ENCODE data around the gene TSPAN14. TPM values are rescaled to one million over a fixed set of nuclear protein-coding genes. Genes with fewer than 3 reads are reported as not detected.

TSPAN14 gene
- polyA plus RNA-seq, 1 donor (not counting 4 experiments of a cell fraction or from before 2014, with no cell fraction given): 71.1 TPM

- H3K9me3 ChIP-seq (ENCODE audit: control insufficient read depth, low read depth, low read length): no peaks in the 10 kb centered on the region
- H2AFZ ChIP-seq (ENCODE audit: control insufficient read depth, low read length): no peak overlapping the region
- DNase-seq (ENCODE audit: low read depth, low spot score) (no peak), FAIRE-seq (no peak)
- peaks cover 63 to 79% of the 10 kb centered on the region in 2 experiments for H3K36me3 ChIP-seq (ENCODE audit: control insufficient read depth in 2 of 2, extremely low read depth in 1 of 2, insufficient read depth in 2 of 2, low read length in 2 of 2)
- H3K4me2 ChIP-seq (ENCODE audit: control insufficient read depth, extremely low read depth, insufficient read depth, low read depth, low read length): no peak overlapping the region
- H3K79me2 ChIP-seq (ENCODE audit: control insufficient read depth, insufficient read depth, low read length): peaks cover 24% of the 10 kb centered on the region
- H3K9me1 ChIP-seq (ENCODE audit: control insufficient read depth, extremely low read depth, insufficient read depth, low read length): no peaks in the 10 kb centered on the region
- no peak overlapping the region for H3K4me3 ChIP-seq (ENCODE audit: control insufficient read depth in 2 of 3, extremely low read depth in 1 of 3, insufficient read depth in 2 of 3, low read depth in 1 of 3, low read length in 3 of 3)
- no peak overlapping the region for H3K27ac ChIP-seq (ENCODE audit: control insufficient read depth, insufficient read depth, low read length)
- H3K4me1 ChIP-seq (ENCODE audit: control insufficient read depth, extremely low read depth, insufficient read depth, low read length): peaks cover 4% of the 10 kb centered on the region
- no peak for TF ChIP-seq EZH2 (IDR thresholded peaks at IDR 0.05; ENCODE audit: low read length)
- no peak for TF ChIP-seq CTCF (optimal IDR thresholded peaks at IDR 0.05 in 1 of 3, IDR thresholded peaks at IDR 0.05 in 1 of 3, conservative IDR thresholded peaks at IDR 0.05 in 1 of 3; ENCODE audit: extremely low read depth in 1 of 3, insufficient read depth in 2 of 3, low read length in 3 of 3)
- dilution Hi-C loops (cut with MboI; ENCODE audit: extremely low pct_ligation_motif_present, low sequenced_read_pairs): no loop called here
- no peaks in the 10 kb centered on the region for H3K27me3 ChIP-seq (ENCODE audit: control insufficient read depth, extremely low read depth, insufficient read depth, low read length)
- H4K20me1 ChIP-seq (ENCODE audit: control insufficient read depth, extremely low read depth, insufficient read depth, low read length): no peaks in the 10 kb centered on the region
- no peak overlapping the region for H3K9ac ChIP-seq (ENCODE audit: control insufficient read depth, extremely low read depth, insufficient read depth, low read length)
Observed at GRCh38 chr10:80515941-80516340, 61.8 kb downstream of the TSPAN14 start.

DNA sequence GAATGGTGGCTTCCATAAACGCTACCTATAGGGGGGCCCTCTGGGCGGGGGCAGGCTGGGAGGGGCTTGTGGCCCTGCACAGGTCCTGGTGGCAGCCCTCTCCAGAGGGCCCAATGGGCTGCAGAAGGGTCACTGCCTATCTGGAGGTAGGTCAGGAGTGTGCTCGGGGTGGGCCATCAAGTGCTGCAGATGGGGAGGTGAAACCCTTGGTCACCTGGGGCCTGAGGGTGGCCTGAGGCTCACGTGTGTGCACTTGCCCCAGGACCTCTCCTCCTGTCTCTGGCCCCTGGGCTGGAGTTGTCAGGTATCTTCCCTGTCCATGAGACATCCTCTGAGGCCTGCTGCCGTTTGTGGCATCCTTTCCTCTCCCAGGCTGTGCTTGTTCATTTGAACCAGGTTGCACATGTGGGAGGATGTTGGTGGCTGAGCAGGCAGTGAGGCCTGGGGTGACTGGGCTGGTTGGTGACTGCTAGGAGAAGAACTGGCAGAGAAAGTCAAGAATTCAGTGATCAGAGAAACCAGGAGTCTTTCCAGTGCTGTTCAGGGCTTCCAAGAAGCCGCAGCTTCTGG, 62.5 kb downstream of the TSPAN14 start:
- Histone ChIP-seq H4K20me1 (ENCODE audit: control insufficient read depth, extremely low read depth, insufficient read depth, low read length) (no peaks in the 10 kb centered on the region), H3K4me2 (ENCODE audit: control insufficient read depth, extremely low read depth, insufficient read depth, low read depth, low read length) (no peak overlapping the region), H3K9me3 (ENCODE audit: control insufficient read depth, low read depth, low read length) (no peaks in the 10 kb centered on the region), H3K9ac (ENCODE audit: control insufficient read depth, extremely low read depth, insufficient read depth, low read length) (no peak overlapping the region), H3K36me3 (ENCODE audit: control insufficient read depth in 2 of 2, extremely low read depth in 1 of 2, insufficient read depth in 2 of 2, low read length in 2 of 2) (peaks cover 62 to 79% of the 10 kb centered on the region in 2 experiments), H3K9me1 (ENCODE audit: control insufficient read depth, extremely low read depth, insufficient read depth, low read length) (no peaks in the 10 kb centered on the region), H3K79me2 (ENCODE audit: control insufficient read depth, insufficient read depth, low read length) (peaks cover 18% of the 10 kb centered on the region), H3K4me1 (ENCODE audit: control insufficient read depth, extremely low read depth, insufficient read depth, low read length) (no peaks in the 10 kb centered on the region), H3K27ac (ENCODE audit: control insufficient read depth, insufficient read depth, low read length) (no peak overlapping the region), H2AFZ (ENCODE audit: control insufficient read depth, low read length) (no peak overlapping the region), H3K4me3 (ENCODE audit: control insufficient read depth in 2 of 3, extremely low read depth in 1 of 3, insufficient read depth in 2 of 3, low read depth in 1 of 3, low read length in 3 of 3) (no peak overlapping the region), H3K27me3 (ENCODE audit: control insufficient read depth, extremely low read depth, insufficient read depth, low read length) (no peaks in the 10 kb centered on the region)
- DNase-seq (ENCODE audit: low read depth, low spot score) (no peak), FAIRE-seq (no peak)
- dilution Hi-C loops (cut with MboI; ENCODE audit: extremely low pct_ligation_motif_present, low sequenced_read_pairs): no loop called here
- TF ChIP-seq EZH2 (IDR thresholded peaks at IDR 0.05; ENCODE audit: low read length) (no peak), CTCF (optimal IDR thresholded peaks at IDR 0.05 in 1 of 3, IDR thresholded peaks at IDR 0.05 in 1 of 3, conservative IDR thresholded peaks at IDR 0.05 in 1 of 3; ENCODE audit: extremely low read depth in 1 of 3, insufficient read depth in 2 of 3, low read length in 3 of 3) (no peak)
